Esophagus squamous epithelium (tissue), 5 donors: Measurements from ENCODE around the gene CDK5RAP2. TPM values are rescaled to one million over a fixed set of nuclear protein-coding genes. Genes with fewer than 3 reads are reported as not detected.

ENCODE experiments used
- DNase-seq: peaks from one replicate; lab custom pipeline; 2025; lab: John Stamatoyannopoulos, UW
- H3K27ac ChIP-seq, 4 donors: fragments of 200-600 bp; sonication (generic); one replicate each; pipeline ENCODE4 v1.5.1; 2016 to 2019; ENCODE audit warnings: mild to moderate bottlenecking in 1 of 4
- H3K27me3 ChIP-seq, 4 donors: fragments of 200-600 bp; sonication (generic); 1 replicate in 3 of 4; 2 replicates in 1 of 4; pipeline versions ENCODE4 v1.5.1 to v1.6.0; 2017 to 2021; ENCODE audit warnings: antibody characterized with exemption in 1 of 4
- H3K36me3 ChIP-seq, 3 donors: fragments of 200-600 bp; sonication (generic); one replicate each; pipeline ENCODE4 v1.5.1; 2016 to 2019
- H3K4me1 ChIP-seq, 3 donors: fragments of 200-600 bp; sonication (generic); one replicate each; pipeline ENCODE4 v1.5.1; 2017 to 2019
- H3K4me3 ChIP-seq, 4 donors: fragments of 200-600 bp; sonication (generic); 1 replicate in 3 of 4; 2 replicates in 1 of 4; pipeline ENCODE4 v1.5.1; 2016 to 2019; ENCODE audit warnings: mild to moderate bottlenecking in 2 of 4, moderate library complexity in 1 of 4
- H3K9me3 ChIP-seq, 3 donors: fragments of 200-600 bp; sonication (generic); one replicate each; pipeline ENCODE4 v1.5.1; 2016 to 2019
- POLR2A ChIP-seq, 4 donors: fragments of 450-650 bp; IDR thresholded peaks; one replicate each; pipeline ENCODE4 v1.6.1; 2017; ENCODE audit warnings: antibody characterized with exemption in 4 of 4, mild to moderate bottlenecking in 4 of 4, moderate library complexity in 3 of 4
- WGBS, 2 donors: methylation state at CpG; one replicate each; pipeline ENCODE4 v1.1.5; 2018; 5-methylcytosine and 5-hydroxymethylcytosine counted together
- intact Hi-C: fragments of 100-400 bp; cut with DNase I; formaldehyde crosslinking; loops from one replicate; pipeline ENCODE4 v1.15.0; 2022
- total RNA-seq, 4 donors: library from RNA; depleted of rRNA; stranded (reverse); fragments of >200 nt; gene quantifications; one replicate each; pipeline ENCODE4 v1.1.0, GENCODE V29; 2016
- TF ChIP-seq, protein P1 (sequence below), 6 experiments: fragments of 450-650 bp in 4 of 6; fragments of 200-600 bp in 2 of 6; sonication (generic) in 2 of 6; IDR thresholded peaks; one replicate each; pipeline ENCODE4 v1.5.1; 2016 to 2019; ENCODE audit warnings: antibody characterized with exemption in 6 of 6, mild to moderate bottlenecking in 4 of 6, moderate library complexity in 4 of 6
- donor health status: DM: yes; HTN: yes; CAD: no.

CDK5RAP2 gene
- total RNA-seq, 4 donors from 2014 or later, result 23.2 to 41.2 (median 33.8) TPM

DNA sequence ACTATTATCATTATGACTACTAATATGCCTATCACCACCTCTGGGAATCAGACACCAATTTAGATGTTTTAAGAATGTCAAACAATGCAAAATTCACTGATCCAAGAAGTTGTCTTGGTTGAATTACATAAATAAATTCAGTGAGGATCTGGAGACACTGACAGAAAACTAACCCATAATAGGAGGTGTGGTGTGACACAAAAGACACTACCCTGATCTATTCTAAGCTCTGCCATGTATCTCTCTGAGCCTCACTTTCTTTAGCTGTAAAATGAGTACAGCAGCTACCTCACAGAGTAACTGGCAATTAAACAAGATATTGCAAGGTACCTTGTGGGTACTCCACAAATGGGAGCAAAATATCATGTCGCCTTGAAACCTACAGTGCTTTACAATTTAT, 7.5 kb downstream of the CDK5RAP2 start:
- intact Hi-C loops, result no loop called here
- Histone ChIP-seq H3K9me3 (no peaks in the 10 kb centered on the region), H3K4me1 (peaks cover 0 to 28% (median 0%) of the 10 kb centered on the region in 3 donors), H3K27ac (peak overlapping the region in 1 of 4 donors; percentile 54), H3K36me3 (peaks cover 0 to 60% (median 0%) of the 10 kb centered on the region in 3 donors), H3K4me3 (no peak overlapping the region), H3K27me3 (no peaks in the 10 kb centered on the region)
- TF ChIP-seq POLR2A (IDR thresholded peaks at IDR 0.05), result no peak
- TF ChIP-seq, protein P1, sequence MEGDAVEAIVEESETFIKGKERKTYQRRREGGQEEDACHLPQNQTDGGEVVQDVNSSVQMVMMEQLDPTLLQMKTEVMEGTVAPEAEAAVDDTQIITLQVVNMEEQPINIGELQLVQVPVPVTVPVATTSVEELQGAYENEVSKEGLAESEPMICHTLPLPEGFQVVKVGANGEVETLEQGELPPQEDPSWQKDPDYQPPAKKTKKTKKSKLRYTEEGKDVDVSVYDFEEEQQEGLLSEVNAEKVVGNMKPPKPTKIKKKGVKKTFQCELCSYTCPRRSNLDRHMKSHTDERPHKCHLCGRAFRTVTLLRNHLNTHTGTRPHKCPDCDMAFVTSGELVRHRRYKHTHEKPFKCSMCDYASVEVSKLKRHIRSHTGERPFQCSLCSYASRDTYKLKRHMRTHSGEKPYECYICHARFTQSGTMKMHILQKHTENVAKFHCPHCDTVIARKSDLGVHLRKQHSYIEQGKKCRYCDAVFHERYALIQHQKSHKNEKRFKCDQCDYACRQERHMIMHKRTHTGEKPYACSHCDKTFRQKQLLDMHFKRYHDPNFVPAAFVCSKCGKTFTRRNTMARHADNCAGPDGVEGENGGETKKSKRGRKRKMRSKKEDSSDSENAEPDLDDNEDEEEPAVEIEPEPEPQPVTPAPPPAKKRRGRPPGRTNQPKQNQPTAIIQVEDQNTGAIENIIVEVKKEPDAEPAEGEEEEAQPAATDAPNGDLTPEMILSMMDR (IDR thresholded peaks at IDR 0.05), result no peak
- no peak for DNase-seq
- WGBS, 2 donors, result 92 to 100% methylated on average over 1 of the region's 1 CpG

DNA sequence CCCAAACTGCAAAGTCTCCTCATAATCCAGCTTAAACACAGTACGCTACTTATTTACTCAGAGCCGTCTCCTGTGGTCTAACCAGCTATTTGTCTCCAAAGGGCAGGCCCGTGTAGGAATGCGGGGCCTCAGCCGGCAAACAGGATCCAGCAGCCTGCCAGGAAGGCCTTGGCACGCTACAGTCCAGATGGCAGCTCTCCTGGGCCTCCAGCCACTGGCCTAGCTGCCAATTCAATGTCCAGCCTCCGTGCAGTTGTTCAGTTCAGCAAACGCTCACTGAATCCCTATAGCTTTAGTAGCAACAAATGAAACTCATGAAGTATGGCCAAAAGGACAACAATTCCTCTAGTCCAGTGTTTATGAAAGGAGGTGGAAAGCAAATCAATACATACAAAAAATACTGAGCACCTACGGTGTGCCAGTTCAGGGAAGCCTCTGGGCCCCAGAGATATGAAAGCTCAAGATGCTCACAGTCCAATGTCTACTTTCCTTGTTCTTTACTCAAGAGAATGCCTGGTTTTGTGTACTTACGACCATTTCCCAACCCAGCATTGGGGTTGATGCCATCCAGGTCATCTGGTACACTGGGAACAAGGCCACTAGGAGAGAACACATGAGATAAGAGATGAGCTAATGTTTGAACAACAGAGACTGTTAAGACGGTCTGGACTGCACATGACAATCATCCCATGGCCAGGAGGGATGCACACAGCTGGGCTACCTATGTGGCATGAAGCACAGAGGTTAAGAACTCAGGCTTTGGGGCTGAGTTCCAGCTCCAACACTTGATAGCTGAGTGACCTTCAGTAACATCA, 8.3 kb downstream of the CDK5RAP2 start:
- no peak overlapping the region for H3K4me3 ChIP-seq
- no peak for DNase-seq
- H3K36me3 ChIP-seq, result peaks cover 0 to 62% (median 0%) of the 10 kb centered on the region in 3 donors
- intact Hi-C loops, result no loop called here
- H3K9me3 ChIP-seq, result no peaks in the 10 kb centered on the region
- no peak for TF ChIP-seq POLR2A (IDR thresholded peaks at IDR 0.05)
- TF ChIP-seq, protein P1 (IDR thresholded peaks at IDR 0.05), result no peak
- no peaks in the 10 kb centered on the region for H3K27me3 ChIP-seq
- WGBS, 2 donors, result 61 to 70% methylated on average over 8 to 9 of the region's 11 CpGs
- H3K27ac ChIP-seq, result peak overlapping the region in 3 of 4 donors; percentile 7 to 54 (median 54)
- H3K4me1 ChIP-seq, result peaks cover 0 to 28% (median 0%) of the 10 kb centered on the region in 3 donors

DNA sequence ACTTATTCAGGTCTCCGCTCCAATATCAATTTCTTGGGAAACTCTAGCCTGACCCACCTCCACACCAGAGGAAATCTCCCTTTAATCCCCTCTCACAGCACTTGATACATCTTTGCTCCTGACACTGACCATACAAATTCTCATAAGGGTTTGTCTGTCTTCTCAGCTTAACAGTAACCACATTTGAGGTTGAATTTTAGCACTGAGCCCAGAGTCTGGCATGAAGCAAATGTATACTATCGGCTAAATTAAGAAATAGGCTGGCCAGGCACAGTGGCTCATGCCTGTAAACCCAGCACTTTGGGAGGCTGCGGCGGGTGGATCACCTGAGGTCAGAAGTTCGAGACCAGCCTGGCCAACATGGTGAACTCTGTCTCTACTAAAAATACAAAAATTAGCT, 9.7 kb downstream of the CDK5RAP2 start:
- no peak overlapping the region for H3K4me3 ChIP-seq
- H3K9me3 ChIP-seq, result no peaks in the 10 kb centered on the region
- 78 to 98% methylated on average over 5 of the region's 5 CpGs for WGBS, 2 donors
- H3K36me3 ChIP-seq, result peaks cover 0 to 69% (median 0%) of the 10 kb centered on the region in 3 donors
- DNase-seq, result no peak
- H3K27ac ChIP-seq, result peak overlapping the region in 1 of 4 donors; percentile 8
- H3K27me3 ChIP-seq, result no peaks in the 10 kb centered on the region
- TF ChIP-seq, protein P1 (IDR thresholded peaks at IDR 0.05), result no peak
- TF ChIP-seq POLR2A (IDR thresholded peaks at IDR 0.05), result no peak
- intact Hi-C loops, result no loop called here
- peaks cover 0 to 28% (median 0%) of the 10 kb centered on the region in 3 donors for H3K4me1 ChIP-seq

DNA sequence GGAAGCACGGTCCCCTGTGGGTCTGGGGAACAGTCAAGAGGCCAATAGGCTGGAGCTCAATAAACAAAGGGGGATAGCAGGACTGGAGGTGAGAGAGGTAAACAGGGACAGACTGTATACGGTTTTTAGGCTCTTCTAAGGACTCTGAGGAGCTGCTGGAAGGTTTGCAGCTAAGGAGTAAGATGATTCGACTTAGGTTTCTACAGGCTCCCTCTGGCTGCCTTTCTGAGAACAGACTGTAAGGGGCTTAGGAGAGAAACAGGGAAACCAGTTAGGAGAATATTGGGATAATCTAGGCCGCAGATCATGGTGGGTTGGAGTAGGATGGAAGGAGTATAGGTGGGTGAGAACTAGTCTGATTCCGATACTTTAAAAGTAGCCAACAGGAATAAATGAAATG, 10.4 kb downstream of the CDK5RAP2 start:
- Histone ChIP-seq H3K27ac (no peak overlapping the region), H3K4me1 (peaks cover 0 to 28% (median 0%) of the 10 kb centered on the region in 3 donors), H3K27me3 (no peaks in the 10 kb centered on the region), H3K9me3 (no peaks in the 10 kb centered on the region), H3K4me3 (no peak overlapping the region), H3K36me3 (peaks cover 0 to 77% (median 0%) of the 10 kb centered on the region in 3 donors)
- no peak for TF ChIP-seq POLR2A (IDR thresholded peaks at IDR 0.05)
- TF ChIP-seq, protein P1 (IDR thresholded peaks at IDR 0.05), result no peak
- 94 to 95% methylated on average over 5 of the region's 5 CpGs for WGBS, 2 donors
- no peak for DNase-seq
- intact Hi-C loops, result no loop called here

DNA sequence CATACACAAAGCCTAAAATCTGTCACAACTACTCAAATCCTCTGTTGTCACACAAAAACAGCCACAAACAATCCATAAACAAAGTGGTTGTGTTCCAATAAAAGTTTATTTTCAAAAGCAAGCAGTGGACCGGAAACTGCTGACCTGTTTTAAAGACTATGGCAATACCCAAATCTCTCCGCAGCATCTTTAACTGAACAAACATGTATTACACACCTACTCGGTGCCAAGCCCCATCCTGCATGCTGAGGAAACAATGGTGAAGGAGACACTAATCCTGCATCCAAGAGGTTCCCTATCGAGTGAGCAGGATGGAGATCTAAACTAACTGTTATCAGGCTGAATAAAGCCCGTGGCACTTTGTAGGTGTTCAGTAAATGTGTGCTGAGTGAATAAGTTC, 11.2 kb downstream of the CDK5RAP2 start:
- H3K27ac ChIP-seq, result no peak overlapping the region
- WGBS, 2 donors, result 91 to 92% methylated on average over 5 of the region's 5 CpGs
- H3K4me3 ChIP-seq, result no peak overlapping the region
- peaks cover 0 to 28% (median 0%) of the 10 kb centered on the region in 3 donors for H3K4me1 ChIP-seq
- no peaks in the 10 kb centered on the region for H3K9me3 ChIP-seq
- H3K36me3 ChIP-seq, result peaks cover 0 to 84% (median 0%) of the 10 kb centered on the region in 3 donors
- no peak for DNase-seq
- no peaks in the 10 kb centered on the region for H3K27me3 ChIP-seq
- intact Hi-C loops, result no loop called here
- TF ChIP-seq, protein P1 (IDR thresholded peaks at IDR 0.05), result no peak
- no peak for TF ChIP-seq POLR2A (IDR thresholded peaks at IDR 0.05)
